Upper lobe of left lung (tissue), 4 donors: ENCODE measurements around the gene HNRNPM.

ENCODE experiments used
- POLR2A ChIP-seq, 4 donors: fragments of 450-650 bp; IDR thresholded peaks; one replicate each; pipeline ENCODE4 v1.5.1; 2016 to 2017; ENCODE audit warnings: antibody characterized with exemption in 4 of 4, mild to moderate bottlenecking in 2 of 4
- POLR2AphosphoS5 ChIP-seq, 2 donors: sonication (generic); formaldehyde crosslinking; IDR thresholded peaks; one replicate each; pipeline ENCODE4 v1.5.1; 2017; ENCODE audit warnings: antibody characterized with exemption in 2 of 2
- TF ChIP-seq, protein P1 (sequence below), 6 experiments: fragments of 450-650 bp in 4 of 6; fragments of 200-600 bp in 2 of 6; sonication (generic) in 2 of 6; IDR thresholded peaks; one replicate each; pipeline ENCODE4 v1.5.1; 2016 to 2019; ENCODE audit warnings: antibody characterized with exemption in 6 of 6

GRCh38 chr19:8458380-8458779, 13.6 kb downstream of the HNRNPM start:
- TF ChIP-seq, protein P1, sequence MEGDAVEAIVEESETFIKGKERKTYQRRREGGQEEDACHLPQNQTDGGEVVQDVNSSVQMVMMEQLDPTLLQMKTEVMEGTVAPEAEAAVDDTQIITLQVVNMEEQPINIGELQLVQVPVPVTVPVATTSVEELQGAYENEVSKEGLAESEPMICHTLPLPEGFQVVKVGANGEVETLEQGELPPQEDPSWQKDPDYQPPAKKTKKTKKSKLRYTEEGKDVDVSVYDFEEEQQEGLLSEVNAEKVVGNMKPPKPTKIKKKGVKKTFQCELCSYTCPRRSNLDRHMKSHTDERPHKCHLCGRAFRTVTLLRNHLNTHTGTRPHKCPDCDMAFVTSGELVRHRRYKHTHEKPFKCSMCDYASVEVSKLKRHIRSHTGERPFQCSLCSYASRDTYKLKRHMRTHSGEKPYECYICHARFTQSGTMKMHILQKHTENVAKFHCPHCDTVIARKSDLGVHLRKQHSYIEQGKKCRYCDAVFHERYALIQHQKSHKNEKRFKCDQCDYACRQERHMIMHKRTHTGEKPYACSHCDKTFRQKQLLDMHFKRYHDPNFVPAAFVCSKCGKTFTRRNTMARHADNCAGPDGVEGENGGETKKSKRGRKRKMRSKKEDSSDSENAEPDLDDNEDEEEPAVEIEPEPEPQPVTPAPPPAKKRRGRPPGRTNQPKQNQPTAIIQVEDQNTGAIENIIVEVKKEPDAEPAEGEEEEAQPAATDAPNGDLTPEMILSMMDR (IDR thresholded peaks at IDR 0.05) = no peak
- TF ChIP-seq POLR2A (IDR thresholded peaks at IDR 0.05) = no peak
- TF ChIP-seq POLR2AphosphoS5 (IDR thresholded peaks at IDR 0.05) = no peak
